Stimulated activated CD8-positive, alpha-beta memory T cell treated with anti-CD3 and anti-CD28 coated beads, Interleukin-4, amount 100 ng/mL, for 4 hours (primary cell): ENCODE results near the gene SIRPB1.
"Not testable (repeated sequence)": the region's sequence is repeated elsewhere in the genome, so short reads cannot be mapped to it uniquely, and the experiment has no call there.

Experiments used
- DNase-seq, 2 donors: peaks; one replicate each; pipeline ENCODE4 v3.0.0-alpha.2; 2020; ENCODE audit warnings: low read depth in 2 of 2, low spot score in 1 of 2

SIRPB1 gene

DNA sequence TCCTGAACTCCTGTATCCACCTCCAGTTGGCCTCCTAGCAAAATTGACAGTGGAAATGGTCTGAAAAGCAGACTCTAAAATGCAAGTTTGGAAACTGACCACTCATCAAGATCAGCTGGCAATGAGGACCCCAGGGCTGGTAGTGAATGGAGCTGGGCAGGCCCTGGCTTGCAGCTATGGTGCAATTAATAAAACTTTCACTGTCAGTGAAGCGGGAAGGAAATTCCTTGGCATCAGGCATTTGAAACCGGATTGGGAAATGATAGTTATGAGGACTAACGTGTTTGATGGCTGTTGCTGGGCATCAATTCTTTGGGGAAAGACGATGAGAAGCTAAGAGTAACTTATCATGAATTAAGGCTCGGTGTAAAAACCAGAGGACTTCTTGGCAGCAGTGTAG lies 19.1 kb downstream of the SIRPB1 start:
- no peak for DNase-seq

DNA sequence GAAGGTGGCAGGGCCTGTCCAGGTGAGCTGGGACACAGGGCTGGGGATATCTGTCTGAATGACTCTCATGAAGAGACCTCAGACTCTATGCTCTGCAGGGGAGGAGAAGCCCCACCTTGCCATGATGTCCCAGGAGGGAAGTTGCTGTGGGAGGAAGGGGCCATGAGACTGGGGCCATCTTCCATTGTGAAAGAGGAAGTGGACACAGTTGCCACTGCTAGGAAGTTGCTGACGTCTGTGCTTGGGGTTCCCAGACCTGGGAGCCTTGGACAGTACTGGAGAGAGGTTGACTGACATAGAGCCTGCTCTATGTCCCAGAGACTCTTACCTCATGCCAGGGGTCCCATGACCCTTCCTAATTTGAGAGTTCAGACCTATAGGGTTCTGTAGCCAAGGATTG lies 24.5 kb downstream of the SIRPB1 start:
- no peak for DNase-seq

DNA sequence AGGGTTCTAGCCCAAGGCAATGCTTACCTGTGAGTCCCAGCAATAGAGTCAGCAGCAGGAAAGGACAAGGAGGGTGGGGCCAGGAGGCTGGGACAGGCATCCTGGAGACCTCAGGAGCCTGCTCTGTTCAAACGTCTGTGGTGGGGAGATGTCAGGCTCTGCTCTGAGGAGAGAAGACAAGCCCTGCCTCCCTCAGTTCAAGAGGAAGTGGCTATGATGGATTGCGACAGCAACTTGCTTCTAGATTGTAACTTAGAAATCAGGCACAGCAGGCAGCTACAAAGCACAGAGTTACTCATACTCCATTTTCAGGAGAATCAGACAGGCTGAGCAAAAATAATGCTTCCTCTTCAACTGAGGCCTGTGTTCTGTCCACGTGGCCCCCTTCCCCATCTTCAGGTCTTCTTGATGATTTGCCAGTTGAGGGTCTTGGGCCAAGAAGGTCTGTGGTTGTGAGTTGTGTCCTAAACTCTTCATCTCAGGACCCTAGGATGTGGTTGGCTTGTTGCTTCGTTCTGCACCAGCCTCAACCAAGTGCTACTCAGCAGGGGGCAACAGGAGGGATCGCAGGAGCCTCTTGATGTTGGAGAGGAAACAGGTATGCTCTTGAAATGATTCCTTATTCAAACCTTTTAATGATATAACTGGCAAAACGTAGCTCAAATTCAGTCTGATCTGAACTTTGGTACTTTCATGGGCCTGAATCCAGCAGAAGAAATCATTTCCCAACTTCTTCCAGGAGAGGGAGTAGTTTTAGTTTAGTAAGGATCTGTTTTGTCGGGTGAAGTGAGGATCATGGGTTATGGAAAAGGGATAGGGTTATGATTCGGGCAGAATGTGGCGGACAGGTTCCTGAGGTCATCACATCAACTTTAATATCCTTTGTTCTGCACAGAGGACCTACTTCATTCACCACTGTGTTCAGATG lies 31.0 kb downstream of the SIRPB1 start:
- DNase-seq = no peak

DNA sequence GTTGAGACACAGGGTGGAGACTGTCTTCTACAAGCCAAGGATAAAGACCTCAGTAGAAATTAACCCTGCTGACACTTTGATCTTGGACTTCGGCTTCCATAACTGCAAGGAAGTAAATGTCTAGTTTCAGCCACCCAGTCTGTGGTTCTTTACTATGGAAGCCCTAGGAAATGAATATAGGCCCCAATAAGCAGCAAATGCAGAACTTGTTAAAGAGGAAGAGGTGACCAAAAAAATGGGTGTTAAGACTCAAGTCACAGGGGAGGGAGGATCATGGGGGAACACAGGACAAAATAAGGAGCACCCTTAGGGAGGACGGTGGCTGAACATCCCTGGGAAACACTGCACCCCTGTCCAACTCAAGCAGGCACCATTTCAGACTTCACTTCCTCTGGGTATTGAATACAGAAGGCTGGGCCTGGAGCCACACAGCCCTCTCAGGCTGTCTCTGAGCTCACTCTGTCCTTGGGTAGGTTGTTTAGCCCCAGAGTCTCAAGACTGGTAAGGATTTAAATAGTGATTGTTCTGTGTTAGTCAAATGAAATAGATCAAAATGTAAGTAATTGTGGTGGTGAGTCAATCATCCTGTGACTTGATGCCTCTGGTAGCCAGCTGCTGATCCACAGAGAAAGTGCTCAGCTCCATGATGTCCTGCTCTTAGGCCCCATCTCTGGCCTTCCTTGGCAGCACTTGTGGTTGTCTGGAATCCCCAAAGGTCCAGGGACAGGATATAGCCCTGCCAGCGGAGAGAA lies 31.9 kb downstream of the SIRPB1 start:
- no peak for DNase-seq

DNA sequence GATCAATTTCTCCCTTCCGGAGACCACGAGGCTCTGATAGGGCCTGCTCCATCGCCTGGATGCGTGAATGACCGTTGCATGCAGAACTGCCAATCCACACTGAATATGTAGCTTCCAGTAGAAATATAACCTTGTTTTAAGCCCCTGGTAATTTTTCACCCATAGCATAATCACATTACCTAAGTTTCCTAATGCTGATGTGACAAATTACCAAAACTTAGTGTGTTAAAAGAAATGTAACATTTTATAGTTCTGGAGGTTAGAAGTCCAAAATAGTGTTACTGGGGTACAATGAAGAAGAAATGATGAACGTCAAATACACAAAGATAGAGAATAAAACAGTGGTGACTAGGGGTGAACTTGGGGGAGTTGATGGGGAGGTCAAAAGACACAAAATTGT lies 40.3 kb downstream of the SIRPB1 start:
- DNase-seq = no peak

DNA sequence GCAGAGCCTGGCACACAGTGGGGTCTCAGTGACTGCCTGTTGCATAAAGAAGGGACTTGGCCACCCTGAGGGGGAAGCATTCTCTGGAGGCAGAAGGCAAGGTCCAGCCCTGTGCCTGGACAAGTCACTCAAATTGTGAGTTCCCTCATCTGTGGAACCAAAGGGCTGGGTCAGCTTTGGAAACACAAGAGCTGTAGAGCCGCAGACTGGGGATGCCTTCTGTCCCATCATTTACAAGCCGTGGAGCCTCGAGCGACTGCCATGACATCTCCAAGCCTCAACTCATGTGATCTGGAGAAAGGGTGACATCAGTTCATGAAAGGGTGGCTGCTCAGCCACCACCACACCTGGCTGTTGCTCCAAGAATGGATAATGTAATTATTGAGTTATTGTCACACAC lies 41.9 kb downstream of the SIRPB1 start:
- no peak for DNase-seq

DNA sequence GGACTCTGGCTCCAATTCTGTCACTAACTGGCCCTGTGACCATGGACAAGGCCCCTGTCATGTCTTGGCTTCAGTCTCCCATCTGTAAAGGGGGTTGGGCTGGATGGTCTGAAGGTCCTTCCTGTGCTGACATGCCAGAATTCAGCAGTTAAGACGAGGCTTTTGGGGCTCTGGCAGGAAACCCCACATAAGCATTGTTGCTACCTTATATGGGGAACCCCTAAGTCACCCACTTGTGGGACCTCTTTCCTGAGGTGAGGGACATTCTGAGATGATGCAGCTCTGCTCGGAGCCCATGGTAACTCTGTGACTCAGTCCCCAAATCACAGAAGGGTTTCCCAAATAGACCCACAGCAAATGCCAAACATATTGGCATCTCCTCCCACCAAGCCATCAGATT lies 42.5 kb downstream of the SIRPB1 start:
- DNase-seq = not testable (repeated sequence)

DNA sequence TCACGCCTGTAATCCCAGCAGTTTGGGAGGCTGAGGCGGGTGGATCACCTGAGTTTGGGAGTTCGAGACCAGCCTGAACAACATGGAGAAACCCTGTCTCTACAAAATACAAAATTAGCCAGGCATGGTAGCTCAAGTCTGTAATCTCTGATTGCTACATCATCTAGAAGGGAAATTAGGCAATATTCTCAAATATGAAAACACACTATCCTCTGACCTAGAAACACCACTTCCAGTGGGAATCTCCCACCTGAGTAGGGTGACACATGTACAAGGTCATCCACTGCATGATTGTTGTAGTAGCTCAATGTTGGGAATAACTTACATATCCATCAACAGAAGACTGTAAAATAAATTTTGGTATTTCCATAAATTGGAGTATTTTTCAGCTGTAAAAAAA lies 43.2 kb downstream of the SIRPB1 start:
- DNase-seq = no peak

DNA sequence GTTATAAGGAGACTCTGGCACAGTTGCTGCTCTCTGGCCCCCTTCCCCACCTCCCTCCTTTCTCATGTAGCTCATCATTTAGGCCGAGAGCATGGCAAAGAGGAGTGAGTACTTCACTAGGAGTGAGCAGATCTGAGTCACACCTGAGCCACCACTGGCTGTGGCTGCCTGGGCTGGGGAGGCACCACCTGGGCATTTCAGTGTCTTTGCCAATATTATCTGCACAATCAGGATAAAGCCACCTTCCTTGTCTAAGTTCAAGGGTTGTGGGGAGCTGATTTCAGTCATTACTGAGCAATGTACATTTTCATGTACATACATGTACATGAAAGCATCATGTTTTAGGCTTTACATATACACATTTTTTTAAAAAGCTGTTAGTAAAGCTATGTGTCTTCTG lies 43.8 kb downstream of the SIRPB1 start:
- not testable (repeated sequence) for DNase-seq

DNA sequence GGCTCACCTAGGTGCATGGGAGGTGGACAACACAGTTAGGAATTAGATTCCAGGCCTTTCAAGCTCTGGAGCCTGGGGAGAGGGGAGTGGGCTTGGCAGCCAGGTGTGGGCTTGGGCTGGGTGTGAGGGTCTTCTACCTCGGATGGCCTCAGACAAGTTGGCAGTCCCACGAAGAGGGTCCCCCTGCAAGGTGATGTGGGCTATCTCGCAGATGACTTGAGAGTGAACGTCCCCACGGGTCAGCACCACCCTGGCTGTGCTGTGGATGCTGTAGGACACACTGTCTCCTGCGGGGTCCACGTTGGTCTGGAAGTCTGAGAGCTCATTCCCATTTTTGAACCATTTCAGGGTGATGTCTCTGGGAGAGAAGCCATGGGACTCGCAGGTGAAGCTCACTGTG lies 48.2 kb downstream of the SIRPB1 start:
- not testable (repeated sequence) for DNase-seq
